IMR-90 (cell line): Measurements from ENCODE around the gene ADGRB3. TPM values are rescaled to one million over a fixed set of nuclear protein-coding genes. Genes with fewer than 3 reads are reported as not detected.

ENCODE experiments used
- ATAC-seq: fragments of 200-7000 bp; cut with Tn5 transposase; 2 replicates; pipeline ENCODE4 v1.9.1; 2020; ENCODE audit warnings: low read depth, mild to moderate bottlenecking, moderate library complexity
- BruUV-seq: library from RNA; stranded (reverse); fragments of 400-500 nt; replicated peaks from 2 replicates; lab custom pipeline; 2021; lab: Mats Ljungman, UMichigan
- CTCF ChIA-PET: fragments of 300-600 bp; formaldehyde crosslinking; extraction: SDS; loops from one replicate; lab custom pipeline; 2021; ENCODE audit warnings: antibody characterized with exemption; lab: Yijun Ruan, JAX
- POLR2A ChIA-PET: fragments of 300-600 bp; sonication (Branson Sonifier 250); formaldehyde crosslinking; loops from one replicate; lab custom pipeline; 2022; ENCODE audit warnings: antibody characterized with exemption; ENCODE audit not compliant: unreplicated experiment; lab: Charles Lee
- DNase-seq: peaks from one replicate; pipeline ENCODE4 v3.0.0; 2013
- H2AFZ ChIP-seq: replicated peaks from 2 replicates; pipeline ENCODE3; 2013; ENCODE audit warnings: low read length, mild to moderate bottlenecking; ENCODE audit not compliant: poor library complexity
- H2AK5ac ChIP-seq: 2 replicates; pipeline ENCODE4 v1.6.1; 2013; ENCODE audit warnings: low read depth, low read length, inconsistent platforms
- H2AK9ac ChIP-seq: replicated peaks from 2 replicates; pipeline ENCODE3; 2013; ENCODE audit warnings: mild to moderate bottlenecking, low read depth, low read length, moderate library complexity; ENCODE audit not compliant: poor library complexity
- H2BK120ac ChIP-seq: 2 replicates; pipeline ENCODE4 v1.6.1; 2013; ENCODE audit warnings: low read depth, low read length, inconsistent platforms
- H2BK15ac ChIP-seq: 3 replicates; pipeline ENCODE4 v1.6.1; 2013; ENCODE audit warnings: low read depth, low read length, inconsistent platforms
- H2BK20ac ChIP-seq: 2 replicates; pipeline ENCODE4 v1.6.1; 2013; ENCODE audit warnings: low read depth, mild to moderate bottlenecking, inconsistent platforms, low read length, moderate library complexity
- H2BK5ac ChIP-seq: 2 replicates; pipeline ENCODE4 v1.6.1; 2013; ENCODE audit warnings: mild to moderate bottlenecking, low read depth, low read length, inconsistent platforms; ENCODE audit not compliant: poor library complexity, severe bottlenecking
- H3K14ac ChIP-seq: replicated peaks from 2 replicates; pipeline ENCODE4 v1.6.1; 2013; ENCODE audit warnings: low read depth, low read length, inconsistent platforms
- H3K18ac ChIP-seq: 2 replicates; pipeline ENCODE4 v1.6.1; 2013; ENCODE audit warnings: low read depth, low read length, control low read depth
- H3K23ac ChIP-seq: 2 replicates; pipeline ENCODE4 v1.6.1; 2013; ENCODE audit warnings: low read depth, low read length, inconsistent platforms
- H3K27ac ChIP-seq: 2 replicates; pipeline ENCODE4 v1.5.1; 2013; ENCODE audit warnings: mild to moderate bottlenecking, control low read depth, low read length; ENCODE audit not compliant: insufficient read depth
- H3K27me3 ChIP-seq: 2 replicates; pipeline ENCODE4 v1.6.1; 2013; ENCODE audit warnings: low read length; ENCODE audit not compliant: control insufficient read depth, insufficient read depth
- H3K36me3 ChIP-seq: 2 replicates; pipeline ENCODE4 v1.6.1; 2013; ENCODE audit warnings: low read length, mixed read lengths; ENCODE audit not compliant: control insufficient read depth, insufficient read depth
- H3K4ac ChIP-seq: 2 replicates; pipeline ENCODE4 v1.6.1; 2013; ENCODE audit warnings: low read depth, low read length, inconsistent platforms
- H3K4me1 ChIP-seq: 2 replicates; pipeline ENCODE4 v1.6.1; 2013; ENCODE audit warnings: low read length, mixed read lengths; ENCODE audit not compliant: control insufficient read depth, insufficient read depth
- H3K4me2 ChIP-seq: 2 replicates; pipeline ENCODE4 v1.6.1; 2013; ENCODE audit warnings: low read depth, mild to moderate bottlenecking, control low read depth, low read length, moderate library complexity
- H3K4me3 ChIP-seq: 2 replicates; pipeline ENCODE4 v1.5.1; 2013; ENCODE audit warnings: low read depth, mild to moderate bottlenecking, control low read depth, low read length, moderate library complexity; ENCODE audit not compliant: insufficient read depth
- H3K56ac ChIP-seq: 2 replicates; pipeline ENCODE4 v1.6.1; 2013; ENCODE audit warnings: low read length, inconsistent platforms; ENCODE audit not compliant: insufficient read depth; ENCODE audit errors: extremely low read depth
- H3K79me1 ChIP-seq, 2 experiments: 2 replicates each; pipeline ENCODE4 v1.6.1; 2013; ENCODE audit warnings: low read length in 2 of 2, inconsistent platforms in 1 of 2, low read depth in 1 of 2
- H3K9ac ChIP-seq: 2 replicates; pipeline ENCODE4 v1.6.1; 2013; ENCODE audit warnings: low read depth, low read length, control low read depth
- H3K9me1 ChIP-seq: 2 replicates; pipeline ENCODE4 v1.6.1; 2013; ENCODE audit warnings: low read length, inconsistent platforms; ENCODE audit not compliant: insufficient read depth
- H3K9me3 ChIP-seq: 2 replicates; pipeline ENCODE4 v1.6.1; 2013; ENCODE audit warnings: low read length; ENCODE audit not compliant: control insufficient read depth, insufficient read depth
- H4K20me1 ChIP-seq: 2 replicates; pipeline ENCODE4 v1.6.1; 2013; ENCODE audit warnings: low read length, inconsistent platforms; ENCODE audit not compliant: insufficient read depth
- H4K5ac ChIP-seq: 2 replicates; pipeline ENCODE4 v1.6.1; 2013; ENCODE audit warnings: mild to moderate bottlenecking, low read depth, low read length, control low read depth
- H4K8ac ChIP-seq, 2 experiments: 2 replicates each; pipeline ENCODE4 v1.6.1; 2013; ENCODE audit warnings: low read depth in 2 of 2, low read length in 2 of 2, control low read depth in 1 of 2, inconsistent platforms in 1 of 2
- H4K91ac ChIP-seq: 2 replicates; pipeline ENCODE4 v1.6.1; 2013; ENCODE audit warnings: low read depth, low read length, inconsistent platforms; ENCODE audit not compliant: insufficient read depth
- BHLHE40 ChIP-seq: fragments of 150-350 bp; IDR thresholded peaks from 2 replicates; pipeline ENCODE4 v1.6.1; 2016; ENCODE audit warnings: mild to moderate bottlenecking, low read depth, low read length
- CEBPB ChIP-seq: IDR thresholded peaks from 2 replicates; pipeline ENCODE4 v1.6.1; 2012; ENCODE audit warnings: low read depth, low read length, improper control_type of control experiment
- CHD1 ChIP-seq: IDR thresholded peaks from 2 replicates; pipeline ENCODE4 v1.6.1; 2012; ENCODE audit warnings: low read depth, low read length, improper control_type of control experiment
- FOS ChIP-seq: fragments of 150-350 bp; IDR thresholded peaks from 2 replicates; pipeline ENCODE4 v1.6.1; 2016; ENCODE audit warnings: low read depth, low read length
- MAZ ChIP-seq: IDR thresholded peaks from 2 replicates; pipeline ENCODE4 v1.6.1; 2012; ENCODE audit warnings: low read depth, mild to moderate bottlenecking, low read length, improper control_type of control experiment, moderate library complexity, borderline replicate concordance
- MXI1 ChIP-seq: IDR thresholded peaks from 2 replicates; pipeline ENCODE4 v1.6.1; 2012; ENCODE audit warnings: low read depth, mild to moderate bottlenecking, low read length, moderate library complexity, borderline replicate concordance
- NFE2L2 ChIP-seq: fragments of 150-350 bp; IDR thresholded peaks from 2 replicates; pipeline ENCODE4 v1.6.1; 2016; ENCODE audit warnings: low read depth, mild to moderate bottlenecking, low read length
- POLR2A ChIP-seq: IDR thresholded peaks from 2 replicates; pipeline ENCODE4 v1.6.1; 2012; ENCODE audit warnings: mild to moderate bottlenecking, low read depth, low read length
- RAD21 ChIP-seq: IDR thresholded peaks from 2 replicates; pipeline ENCODE4 v1.6.1; 2012; ENCODE audit warnings: low read length, improper control_type of control experiment
- RCOR1 ChIP-seq: IDR thresholded peaks from 2 replicates; pipeline ENCODE4 v1.6.1; 2012; ENCODE audit warnings: mild to moderate bottlenecking, low read length, improper control_type of control experiment; ENCODE audit not compliant: insufficient replicate concordance
- RFX5 ChIP-seq: IDR thresholded peaks from 2 replicates; pipeline ENCODE4 v1.8.0; 2012; ENCODE audit warnings: low read depth, mild to moderate bottlenecking, low read length, moderate library complexity
- SMC3 ChIP-seq: fragments of 150-350 bp; IDR thresholded peaks from 2 replicates; pipeline ENCODE4 v1.6.1; 2016; ENCODE audit warnings: low read depth, mild to moderate bottlenecking, antibody characterized with exemption, low read length, moderate library complexity
- USF2 ChIP-seq: fragments of 150-350 bp; IDR thresholded peaks from 2 replicates; pipeline ENCODE4 v1.6.1; 2017; ENCODE audit warnings: mild to moderate bottlenecking, antibody characterized with exemption, low read length, low read depth
- WGBS, 2 experiments: methylation state at CpG; one replicate each; pipeline versions ENCODE4 v1.1.5 to v1.1.7; 2013; ENCODE audit warnings: missing lambda C conversion rate in 2 of 2; ENCODE audit not compliant: insufficient read length in 1 of 2; ENCODE audit errors: extremely low coverage in 2 of 2; 5-methylcytosine and 5-hydroxymethylcytosine counted together
- dilution Hi-C: fragments of 300-500 bp; cut with HindIII; formaldehyde crosslinking; loops from one replicate; pipeline ENCODE4 v1.14.3; 2018; ENCODE audit warnings: low sequenced_read_pairs; ENCODE audit not compliant: unreplicated experiment
- in situ Hi-C: fragments of 300-500 bp; cut with MboI; formaldehyde crosslinking; loops from 3 replicates; pipeline ENCODE4 v1.14.3; 2019; ENCODE audit warnings: low sequenced_read_pairs, inconsistent platforms, mixed read lengths
- intact Hi-C: fragments of 100-400 bp; cut with micrococcal nuclease; formaldehyde crosslinking; loops from 2 replicates; pipeline ENCODE4 v1.10.0; 2022
- polyA plus RNA-seq, 3 experiments: library from polyadenylated mRNA; depleted of rRNA; stranded (reverse); fragments of >200 nt; gene quantifications; 2 replicates each; pipeline ENCODE4 v1.2.3, GENCODE V29; 2012; ENCODE audit warnings: low replicate concordance in 1 of 3
- total RNA-seq: library from RNA; depleted of rRNA; stranded (reverse); fragments of >200 nt; gene quantifications from 2 replicates; pipeline ENCODE4 v1.2.3, GENCODE V29; 2012
- TF ChIP-seq, protein P1 (sequence below): conservative IDR thresholded peaks from 2 replicates; pipeline ENCODE4 v1.5.1; 2012; ENCODE audit warnings: mild to moderate bottlenecking, low read depth, low read length, improper control_type of control experiment
- TF ChIP-seq, protein P2 (sequence below): fragments of 150-350 bp; IDR thresholded peaks from 2 replicates; pipeline ENCODE4 v1.6.1; 2016; ENCODE audit warnings: low read depth, mild to moderate bottlenecking, low read length, moderate library complexity, borderline replicate concordance

The ADGRB3 gene
- total and polyA plus RNA-seq, 2 of the 4 experiments (the other 2 are of a cell fraction), result not detected

GRCh38 chr6:68727699-68728098, 92.6 kb downstream of the ADGRB3 start:
- POLR2A ChIA-PET, result no interaction called here
- TF ChIP-seq RCOR1 (no peak), USF2 (no peak), SMC3 (no peak), CEBPB (no peak), RAD21 (no peak), BHLHE40 (no peak), POLR2A (no peak), NFE2L2 (no peak), RFX5 (no peak), FOS (no peak), CHD1 (no peak), MAZ (no peak), MXI1 (no peak)
- TF ChIP-seq, protein P1, sequence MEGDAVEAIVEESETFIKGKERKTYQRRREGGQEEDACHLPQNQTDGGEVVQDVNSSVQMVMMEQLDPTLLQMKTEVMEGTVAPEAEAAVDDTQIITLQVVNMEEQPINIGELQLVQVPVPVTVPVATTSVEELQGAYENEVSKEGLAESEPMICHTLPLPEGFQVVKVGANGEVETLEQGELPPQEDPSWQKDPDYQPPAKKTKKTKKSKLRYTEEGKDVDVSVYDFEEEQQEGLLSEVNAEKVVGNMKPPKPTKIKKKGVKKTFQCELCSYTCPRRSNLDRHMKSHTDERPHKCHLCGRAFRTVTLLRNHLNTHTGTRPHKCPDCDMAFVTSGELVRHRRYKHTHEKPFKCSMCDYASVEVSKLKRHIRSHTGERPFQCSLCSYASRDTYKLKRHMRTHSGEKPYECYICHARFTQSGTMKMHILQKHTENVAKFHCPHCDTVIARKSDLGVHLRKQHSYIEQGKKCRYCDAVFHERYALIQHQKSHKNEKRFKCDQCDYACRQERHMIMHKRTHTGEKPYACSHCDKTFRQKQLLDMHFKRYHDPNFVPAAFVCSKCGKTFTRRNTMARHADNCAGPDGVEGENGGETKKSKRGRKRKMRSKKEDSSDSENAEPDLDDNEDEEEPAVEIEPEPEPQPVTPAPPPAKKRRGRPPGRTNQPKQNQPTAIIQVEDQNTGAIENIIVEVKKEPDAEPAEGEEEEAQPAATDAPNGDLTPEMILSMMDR, result no peak
- TF ChIP-seq, protein P2, sequence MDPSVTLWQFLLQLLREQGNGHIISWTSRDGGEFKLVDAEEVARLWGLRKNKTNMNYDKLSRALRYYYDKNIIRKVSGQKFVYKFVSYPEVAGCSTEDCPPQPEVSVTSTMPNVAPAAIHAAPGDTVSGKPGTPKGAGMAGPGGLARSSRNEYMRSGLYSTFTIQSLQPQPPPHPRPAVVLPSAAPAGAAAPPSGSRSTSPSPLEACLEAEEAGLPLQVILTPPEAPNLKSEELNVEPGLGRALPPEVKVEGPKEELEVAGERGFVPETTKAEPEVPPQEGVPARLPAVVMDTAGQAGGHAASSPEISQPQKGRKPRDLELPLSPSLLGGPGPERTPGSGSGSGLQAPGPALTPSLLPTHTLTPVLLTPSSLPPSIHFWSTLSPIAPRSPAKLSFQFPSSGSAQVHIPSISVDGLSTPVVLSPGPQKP, result no peak
- Histone ChIP-seq H3K79me1 (no peaks in the 10 kb centered on the region), H2BK120ac (no peak overlapping the region), H3K9me1 (no peaks in the 10 kb centered on the region), H3K27ac (no peak overlapping the region), H4K20me1 (no peaks in the 10 kb centered on the region), H4K91ac (no peak overlapping the region), H3K18ac (no peak overlapping the region), H2AK5ac (no peak overlapping the region), H3K27me3 (no peaks in the 10 kb centered on the region), H4K5ac (no peak overlapping the region), H4K8ac (no peak overlapping the region), H3K56ac (no peak overlapping the region), H3K4me2 (no peak overlapping the region), H2AK9ac (no peak overlapping the region), H2BK15ac (no peak overlapping the region), H3K4me1 (no peaks in the 10 kb centered on the region), H3K9ac (no peak overlapping the region), H3K36me3 (no peaks in the 10 kb centered on the region), H2BK20ac (no peak overlapping the region), H3K4ac (no peak overlapping the region), H2AFZ (no peak overlapping the region), H2BK5ac (no peak overlapping the region), H3K14ac (no peak overlapping the region), H3K4me3 (no peak overlapping the region), H3K23ac (no peak overlapping the region), H3K9me3 (no peaks in the 10 kb centered on the region)
- in situ Hi-C loops (no loop called here), intact Hi-C loops (no loop called here), dilution Hi-C loops (no loop called here)
- no TSS peak for BruUV-seq
- DNase-seq (no peak), ATAC-seq (no peak)
- CTCF ChIA-PET, result no interaction called here
- no CpG with 5 or more reads among the region's 1 CpG for WGBS, 2 experiments
